A549 (cell line): ENCODE measurements around the gene KCND1. TPM values are rescaled to one million over a fixed set of nuclear protein-coding genes. Genes with fewer than 3 reads are reported as not detected.

Experiments
- ATOH8 ChIP-seq: fragments of 250-450 bp; sonication (Bioruptor Pico); IDR thresholded peaks from 2 replicates; pipeline ENCODE4 v1.5.0; 2020; ENCODE audit warnings: low read depth, mild to moderate bottlenecking, moderate library complexity
- BCL3 ChIP-seq: fragments of >200 bp; sonication (Bioruptor Twin); formaldehyde crosslinking; IDR thresholded peaks from 3 replicates; pipeline ENCODE4 v1.6.1; 2016
- BHLHE40 ChIP-seq: IDR thresholded peaks from 2 replicates; pipeline ENCODE4 v1.6.1; 2012; ENCODE audit warnings: low read depth, low read length, inconsistent platforms
- CBX2 ChIP-seq: fragments of 200-600 bp; sonication (generic); IDR thresholded peaks from 2 replicates; pipeline ENCODE4 v1.6.1; 2016; ENCODE audit warnings: low read depth, mild to moderate bottlenecking, borderline replicate concordance
- CHD4 ChIP-seq: fragments of 200-600 bp; sonication (generic); IDR thresholded peaks from 2 replicates; pipeline ENCODE4 v1.6.1; 2016; ENCODE audit warnings: antibody characterized with exemption, mild to moderate bottlenecking, borderline replicate concordance
- CTCF ChIP-seq: fragments of >200 bp; sonication (Bioruptor Twin); formaldehyde crosslinking; IDR thresholded peaks from 3 replicates; pipeline ENCODE4 v1.5.1; 2016
- E2F6 ChIP-seq: IDR thresholded peaks from 2 replicates; pipeline ENCODE4 v1.6.1; 2012; ENCODE audit warnings: low read depth, borderline replicate concordance
- EP300 ChIP-seq, 2 experiments: fragments of >200 bp; sonication (Bioruptor Twin); formaldehyde crosslinking; IDR thresholded peaks; 2 replicates in 1 of 2; 3 replicates in 1 of 2; pipeline ENCODE4 v1.6.1; 2016 to 2017
- ESRRA ChIP-seq: fragments of 150-350 bp; IDR thresholded peaks from 2 replicates; pipeline ENCODE4 v1.6.1; 2014; ENCODE audit warnings: mild to moderate bottlenecking, low read length, borderline replicate concordance
- FOSL2 ChIP-seq, 2 experiments: fragments of 450-650 bp in 1 of 2; fragments of >200 bp in 1 of 2; sonication (Bioruptor Twin) in 1 of 2; formaldehyde crosslinking; IDR thresholded peaks; 2 replicates each; pipeline versions ENCODE4 v1.5.0 to v1.6.1; 2016 to 2020; ENCODE audit warnings: mild to moderate bottlenecking in 1 of 2, moderate library complexity in 1 of 2
- HEYL ChIP-seq: fragments of 250-450 bp; sonication (Bioruptor Pico); IDR thresholded peaks from 2 replicates; pipeline ENCODE4 v1.8.0; 2021; ENCODE audit warnings: mild to moderate bottlenecking, moderate library complexity
- KDM5A ChIP-seq: fragments of 200-600 bp; sonication (generic); IDR thresholded peaks from 2 replicates; pipeline ENCODE4 v1.6.1; 2016; ENCODE audit warnings: antibody characterized with exemption, mild to moderate bottlenecking
- MAX ChIP-seq: IDR thresholded peaks from 2 replicates; pipeline ENCODE4 v1.6.1; 2012
- MAZ ChIP-seq: fragments of 150-350 bp; IDR thresholded peaks from 2 replicates; pipeline ENCODE4 v1.6.1; 2014; ENCODE audit warnings: antibody characterized with exemption, low read depth, low read length, borderline replicate concordance
- NFE2L2 ChIP-seq: fragments of 150-350 bp; conservative IDR thresholded peaks from 2 replicates; pipeline ENCODE4 v1.6.1; 2014; ENCODE audit warnings: low read length
- NPAS2 ChIP-seq: fragments of 250-450 bp; sonication (Bioruptor Pico); IDR thresholded peaks from 2 replicates; pipeline ENCODE4 v1.8.0; 2022; ENCODE audit warnings: mild to moderate bottlenecking, moderate library complexity, borderline replicate concordance
- PBX3 ChIP-seq: IDR thresholded peaks from 2 replicates; pipeline ENCODE4 v1.6.1; 2012
- PHF8 ChIP-seq: fragments of 200-600 bp; sonication (generic); IDR thresholded peaks from 2 replicates; pipeline ENCODE4 v1.6.1; 2016; ENCODE audit warnings: low read depth, mild to moderate bottlenecking, antibody characterized with exemption, moderate library complexity, borderline replicate concordance
- POLR2AphosphoS2 ChIP-seq: conservative IDR thresholded peaks from 2 replicates; pipeline ENCODE4 v1.6.1; 2012; ENCODE audit warnings: low read length, improper control_type of control experiment, inconsistent platforms
- REST ChIP-seq: fragments of 200-600 bp; sonication (generic); IDR thresholded peaks from 2 replicates; pipeline ENCODE4 v1.6.1; 2016; ENCODE audit warnings: antibody characterized with exemption, mild to moderate bottlenecking, moderate library complexity
- RNF2 ChIP-seq: fragments of 200-600 bp; sonication (generic); IDR thresholded peaks from 2 replicates; pipeline ENCODE4 v1.6.1; 2016; ENCODE audit warnings: low read depth, mild to moderate bottlenecking, antibody characterized with exemption, moderate library complexity, borderline replicate concordance
- SMC3 ChIP-seq: fragments of >200 bp; sonication (Bioruptor Twin); formaldehyde crosslinking; IDR thresholded peaks from 3 replicates; pipeline ENCODE4 v1.6.1; 2018; ENCODE audit warnings: inconsistent platforms
- TP53 ChIP-seq: fragments of 250-450 bp; sonication (Bioruptor Pico); IDR thresholded peaks from 2 replicates; pipeline ENCODE4 v1.5.0; 2021; ENCODE audit warnings: mild to moderate bottlenecking, moderate library complexity
- ZFP36 ChIP-seq: fragments of 450-650 bp; IDR thresholded peaks from 2 replicates; pipeline ENCODE4 v1.6.1; 2014; ENCODE audit warnings: borderline replicate concordance; ENCODE audit not compliant: partially characterized antibody
- ZNF302 ChIP-seq: fragments of 250-450 bp; sonication (Bioruptor Pico); IDR thresholded peaks from 2 replicates; pipeline ENCODE4 v1.9.0; 2021; ENCODE audit warnings: inconsistent platforms, mild to moderate bottlenecking, moderate library complexity
- ZSCAN20 ChIP-seq: fragments of 250-450 bp; sonication (Bioruptor Pico); IDR thresholded peaks from 2 replicates; pipeline ENCODE4 v1.8.0; 2022; ENCODE audit warnings: mild to moderate bottlenecking, moderate library complexity
- polyA plus RNA-seq, 4 experiments: library from polyadenylated mRNA; depleted of rRNA in 3 of 4; stranded (reverse); fragments of >200 nt; fragmentation: RNase III in 1 of 4; extraction: RNeasy Plus Mini Kit Qiagen cat#74134 plus additional on column Dnase treatment in 1 of 4; gene quantifications; 2 replicates in 3 of 4; 3 replicates in 1 of 4; pipeline ENCODE4 v1.2.3, GENCODE V29; 2011 to 2017

Gene KCND1
- polyA plus RNA-seq, 2 of the 4 experiments (the other 2 are of a cell fraction) = 0.59 to 0.79 TPM

GRCh38 chrX:48911412-48912182, 60.0 kb downstream of the KCND1 start, which contains the start of gene SLC35A2 (continued):
- TF ChIP-seq CTCF (no peak), MAZ (no peak), ZFP36 (no peak), PHF8 (peak; percentile 66; the same call in 1 of the 2 replicates), BCL3 (peak; percentile 78; the same call in 1 of the 3 replicates), ZNF302 (CRISPR knock-in tag) (no peak), NFE2L2 (no peak), E2F6 (peak; percentile 37; the same call in 1 of the 2 replicates), KDM5A (peak; percentile 35; the same call in 1 of the 2 replicates), PBX3 (no peak), MAX (peak; percentile 34), HEYL (CRISPR knock-in tag) (no peak), REST (no peak), SMC3 (no peak), POLR2AphosphoS2 (no peak), CBX2 (no peak), FOSL2 (IDR thresholded peaks at IDR 0.05) (no peak), FOSL2 (CRISPR knock-in tag; IDR thresholded peaks at IDR 0.05) (no peak), CHD4 (no peak), EP300 (IDR thresholded peaks at IDR 0.05) (no peak), RNF2 (no peak), ZSCAN20 (CRISPR knock-in tag) (no peak), NPAS2 (no peak), TP53 (0 out of 2 replicates have a peak, but pooled peaks have one; percentile 14), ESRRA (no peak), ATOH8 (no peak), BHLHE40 (no peak)
- TF ChIP-seq, all 56 proteins: peak for 9
